OCI-LY7 (cell line): Measurements from ENCODE around the gene HSD11B1L. TPM values are rescaled to one million over a fixed set of nuclear protein-coding genes. Genes with fewer than 3 reads are reported as not detected.

ENCODE experiments used
- BruUV-seq: library from RNA; stranded (reverse); fragments of 400-500 nt; replicated peaks from 2 replicates; lab custom pipeline; 2021; lab: Mats Ljungman, UMichigan
- CTCF ChIA-PET: fragments of 300-600 bp; sonication (Branson Sonifier 250); formaldehyde crosslinking; loops from one replicate; lab custom pipeline; 2022; ENCODE audit warnings: antibody characterized with exemption; ENCODE audit not compliant: unreplicated experiment; lab: Charles Lee
- POLR2A ChIA-PET: fragments of 300-600 bp; sonication (Branson Sonifier 250); formaldehyde crosslinking; loops from one replicate; lab custom pipeline; 2022; ENCODE audit warnings: antibody characterized with exemption; lab: Charles Lee
- DNase-seq: peaks from one replicate; pipeline ENCODE4 v3.0.0-alpha.2; 2015; ENCODE audit warnings: low spot score
- H2AFZ ChIP-seq: fragments of 200-600 bp; sonication (generic), shearing (Covaris generic); 2 replicates; pipeline ENCODE4 v1.6.1; 2014; ENCODE audit warnings: mild to moderate bottlenecking, antibody characterized with exemption, low read length, moderate library complexity
- H3K27ac ChIP-seq: fragments of 200-600 bp; sonication (generic); 2 replicates; pipeline ENCODE4 v1.5.1; 2014; ENCODE audit warnings: mixed run types, low read depth, mild to moderate bottlenecking, moderate library complexity, low read length, inconsistent platforms; ENCODE audit not compliant: poor library complexity, severe bottlenecking
- H3K36me3 ChIP-seq: fragments of 200-600 bp; sonication (generic); 2 replicates; pipeline ENCODE4 v1.6.1; 2014; ENCODE audit warnings: mild to moderate bottlenecking, antibody characterized with exemption, low read length, moderate library complexity, mixed read lengths; ENCODE audit not compliant: insufficient read depth
- H3K4me1 ChIP-seq: fragments of 200-600 bp; sonication (generic); 2 replicates; pipeline ENCODE4 v1.5.1; 2014; ENCODE audit warnings: mild to moderate bottlenecking, low read length; ENCODE audit not compliant: insufficient read depth, poor library complexity, severe bottlenecking
- H3K4me2 ChIP-seq: fragments of 200-600 bp; sonication (generic); 2 replicates; pipeline ENCODE4 v1.6.1; 2014; ENCODE audit warnings: mild to moderate bottlenecking, low read length
- H3K4me3 ChIP-seq: fragments of 200-600 bp; sonication (generic); 2 replicates; pipeline ENCODE4 v1.5.1; 2014; ENCODE audit warnings: mild to moderate bottlenecking, low read depth, low read length; ENCODE audit not compliant: poor library complexity, severe bottlenecking
- H3K79me2 ChIP-seq: fragments of 200-600 bp; sonication (generic); 2 replicates; pipeline ENCODE4 v1.6.1; 2016; ENCODE audit warnings: low read depth, mild to moderate bottlenecking, low read length, moderate library complexity, mixed read lengths; ENCODE audit not compliant: insufficient read depth
- H3K9me2 ChIP-seq: fragments of 200-600 bp; sonication (generic); 2 replicates; pipeline ENCODE4 v1.6.1; 2016; ENCODE audit warnings: mild to moderate bottlenecking, low read length, mixed read lengths; ENCODE audit not compliant: insufficient read depth
- H3K9me3 ChIP-seq: fragments of 200-600 bp; sonication (generic); 2 replicates; pipeline ENCODE4 v1.6.1; 2014; ENCODE audit warnings: mild to moderate bottlenecking, mixed run types, low read length, mixed read lengths
- H4K20me1 ChIP-seq: fragments of 200-600 bp; sonication (generic); 2 replicates; pipeline ENCODE4 v1.6.1; 2014; ENCODE audit warnings: mild to moderate bottlenecking, antibody characterized with exemption, low read length, moderate library complexity, mixed read lengths; ENCODE audit not compliant: insufficient read depth
- EZH2phosphoT487 ChIP-seq: fragments of 200-600 bp; sonication (generic); IDR thresholded peaks from 2 replicates; pipeline ENCODE4 v1.6.1; 2018; ENCODE audit warnings: low read depth, borderline replicate concordance, mild to moderate bottlenecking, mixed run types, antibody characterized with exemption, low read length, moderate library complexity, mixed read lengths
- intact Hi-C: fragments of 100-400 bp; cut with micrococcal nuclease; formaldehyde crosslinking; loops from one replicate; pipeline ENCODE4 v1.10.0; 2022; ENCODE audit not compliant: unreplicated experiment
- total RNA-seq, 2 experiments: library from RNA; depleted of rRNA in 1 of 2; stranded (reverse); fragments of >200 nt in 1 of 2; shearing (Covaris generic) in 1 of 2; gene quantifications; 2 replicates each; pipeline ENCODE4 v1.2.3, GENCODE V29; 2014 to 2022
- TF ChIP-seq, protein P1 (sequence below): fragments of 200-600 bp; sonication (generic); conservative IDR thresholded peaks from 2 replicates; pipeline ENCODE4 v1.5.1; 2014; ENCODE audit warnings: mild to moderate bottlenecking, antibody characterized with exemption, low read length, moderate library complexity, mixed read lengths

HSD11B1L gene
- total RNA-seq, 2 experiments from 2014 or later: 4.6 to 4.9 TPM

DNA sequence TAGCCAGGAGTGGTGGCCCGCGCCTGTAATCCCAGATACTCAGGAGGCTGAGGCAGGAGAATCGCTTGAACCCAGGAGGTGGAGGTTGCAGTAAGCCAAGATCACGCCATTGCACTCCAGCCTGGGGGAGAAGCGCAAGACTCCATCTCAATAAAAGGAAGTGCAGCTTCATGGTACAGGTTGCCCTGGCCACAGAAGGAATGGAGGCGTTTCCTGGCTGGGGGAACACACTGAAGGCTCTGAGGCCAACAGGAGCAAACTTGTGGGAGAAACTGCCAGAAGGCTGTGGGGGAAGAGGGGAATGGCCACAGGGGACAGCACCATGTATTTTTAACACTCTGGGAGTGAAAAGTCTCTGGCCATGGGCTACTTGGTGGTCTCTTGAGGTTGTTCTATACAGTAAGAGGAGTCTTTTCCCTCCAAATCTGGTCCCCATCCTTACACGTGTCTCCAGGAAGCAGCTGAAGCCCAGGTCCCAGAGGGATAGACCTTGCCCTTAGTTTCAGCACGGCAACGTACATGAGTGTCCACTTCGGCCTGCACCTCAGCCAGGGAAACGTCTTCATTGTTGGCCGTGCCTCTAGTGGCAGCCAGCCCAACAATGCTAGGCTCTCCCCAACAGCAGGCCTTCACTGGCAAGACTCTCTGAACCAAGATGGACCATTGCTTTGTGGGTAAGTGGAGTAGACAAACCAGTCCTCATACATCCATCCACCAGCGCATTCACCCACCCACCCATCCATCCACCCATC is 7.9 kb upstream of the HSD11B1L start:
- no peak for TF ChIP-seq EZH2phosphoT487
- TF ChIP-seq, protein P1, sequence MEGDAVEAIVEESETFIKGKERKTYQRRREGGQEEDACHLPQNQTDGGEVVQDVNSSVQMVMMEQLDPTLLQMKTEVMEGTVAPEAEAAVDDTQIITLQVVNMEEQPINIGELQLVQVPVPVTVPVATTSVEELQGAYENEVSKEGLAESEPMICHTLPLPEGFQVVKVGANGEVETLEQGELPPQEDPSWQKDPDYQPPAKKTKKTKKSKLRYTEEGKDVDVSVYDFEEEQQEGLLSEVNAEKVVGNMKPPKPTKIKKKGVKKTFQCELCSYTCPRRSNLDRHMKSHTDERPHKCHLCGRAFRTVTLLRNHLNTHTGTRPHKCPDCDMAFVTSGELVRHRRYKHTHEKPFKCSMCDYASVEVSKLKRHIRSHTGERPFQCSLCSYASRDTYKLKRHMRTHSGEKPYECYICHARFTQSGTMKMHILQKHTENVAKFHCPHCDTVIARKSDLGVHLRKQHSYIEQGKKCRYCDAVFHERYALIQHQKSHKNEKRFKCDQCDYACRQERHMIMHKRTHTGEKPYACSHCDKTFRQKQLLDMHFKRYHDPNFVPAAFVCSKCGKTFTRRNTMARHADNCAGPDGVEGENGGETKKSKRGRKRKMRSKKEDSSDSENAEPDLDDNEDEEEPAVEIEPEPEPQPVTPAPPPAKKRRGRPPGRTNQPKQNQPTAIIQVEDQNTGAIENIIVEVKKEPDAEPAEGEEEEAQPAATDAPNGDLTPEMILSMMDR: no peak
- BruUV-seq: no TSS peak
- Histone ChIP-seq H3K36me3 (peaks cover 64% of the 10 kb centered on the region), H2AFZ (no peak overlapping the region), H3K9me2 (no peaks in the 10 kb centered on the region), H3K4me3 (no peak overlapping the region), H3K4me2 (no peak overlapping the region), H3K79me2 (no peaks in the 10 kb centered on the region), H3K27ac (no peak overlapping the region), H3K9me3 (no peaks in the 10 kb centered on the region), H4K20me1 (no peaks in the 10 kb centered on the region), H3K4me1 (no peaks in the 10 kb centered on the region)
- CTCF ChIA-PET: no interaction called here
- intact Hi-C loops: no loop called here
- no peak for DNase-seq
- POLR2A ChIA-PET: interaction anchor here (0.7 to 1.1 kb wide), 2 partner anchors 11 to 30 kb away, joined by 3 to 4 read pairs; no protein-coding TSS in a partner anchor

DNA sequence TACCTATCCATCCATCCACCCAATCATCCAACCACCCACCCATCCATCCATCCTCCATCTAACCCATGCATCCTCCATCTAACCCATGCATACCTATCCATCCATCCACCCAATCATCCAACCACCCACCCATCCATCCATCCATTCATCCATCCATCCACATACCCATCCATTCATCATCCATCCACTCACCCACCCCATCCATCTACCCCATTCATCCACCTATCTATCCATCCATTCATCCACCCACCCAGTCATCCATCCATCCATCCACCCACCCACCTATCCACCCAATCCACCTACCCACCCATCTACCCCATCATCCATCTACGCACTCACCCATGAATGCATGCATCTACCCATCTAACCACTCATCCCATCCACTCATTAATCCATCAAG is 7.1 kb upstream of the HSD11B1L start:
- DNase-seq: no peak
- TF ChIP-seq EZH2phosphoT487: no peak
- TF ChIP-seq, protein P1: no peak
- Histone ChIP-seq H3K4me3 (no peak overlapping the region), H3K9me2 (no peaks in the 10 kb centered on the region), H3K36me3 (peaks cover 56% of the 10 kb centered on the region), H3K9me3 (no peaks in the 10 kb centered on the region), H3K27ac (no peak overlapping the region), H4K20me1 (no peaks in the 10 kb centered on the region), H3K4me1 (no peaks in the 10 kb centered on the region), H3K4me2 (no peak overlapping the region), H3K79me2 (no peaks in the 10 kb centered on the region), H2AFZ (no peak overlapping the region)
- POLR2A ChIA-PET: no interaction called here
- no TSS peak for BruUV-seq
- CTCF ChIA-PET: no interaction called here
- intact Hi-C loops: no loop called here

DNA sequence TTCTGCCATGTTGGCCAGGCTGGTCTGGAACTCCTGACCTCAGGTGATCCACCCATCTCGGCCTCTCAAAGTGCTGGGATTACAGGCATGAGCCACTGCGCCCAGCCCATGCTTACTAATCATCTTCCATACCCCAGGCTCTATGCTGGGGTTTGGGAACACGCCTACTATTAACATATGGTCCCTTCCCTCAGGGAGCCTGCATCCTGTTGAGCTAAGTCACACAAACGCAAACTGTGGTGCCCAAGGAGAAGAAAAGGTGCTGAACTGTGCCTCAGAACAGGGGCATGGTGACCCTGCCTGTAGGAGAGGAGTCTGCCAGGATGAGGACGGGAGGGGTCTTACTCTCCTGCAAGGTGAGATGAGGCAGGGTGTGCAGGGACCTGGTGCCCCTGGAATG is 6.1 kb upstream of the HSD11B1L start:
- Histone ChIP-seq H2AFZ (no peak overlapping the region), H3K36me3 (peaks cover 46% of the 10 kb centered on the region), H4K20me1 (no peaks in the 10 kb centered on the region), H3K79me2 (no peaks in the 10 kb centered on the region; the same call in 1 of the 2 replicates), H3K4me1 (peaks cover 8% of the 10 kb centered on the region), H3K27ac (no peak overlapping the region), H3K4me2 (no peak overlapping the region), H3K9me3 (no peaks in the 10 kb centered on the region), H3K4me3 (no peak overlapping the region), H3K9me2 (no peaks in the 10 kb centered on the region)
- BruUV-seq: no TSS peak
- CTCF ChIA-PET: no interaction called here
- POLR2A ChIA-PET: interaction anchor here (0.6 kb wide), 1 partner anchor 447 kb away, joined by 3 read pairs; no protein-coding TSS in a partner anchor
- TF ChIP-seq, protein P1: no peak
- no peak for TF ChIP-seq EZH2phosphoT487
- no peak for DNase-seq
- intact Hi-C loops: no loop called here
